GM12891 (cell line): ENCODE measurements around the gene GRHL1.

Experiments used
- POLR2A ChIP-seq: IDR thresholded peaks from 2 replicates; pipeline ENCODE4 v1.6.1; 2011; ENCODE audit warnings: low read depth, low read length, control low read depth
- POLR2AphosphoS5 ChIP-seq: IDR thresholded peaks from 2 replicates; pipeline ENCODE4 v1.6.1; 2011; ENCODE audit warnings: low read depth, low read length, control low read depth
- SPI1 ChIP-seq: IDR thresholded peaks from 2 replicates; pipeline ENCODE4 v1.6.1; 2011; ENCODE audit warnings: low read depth, low read length, control low read depth

GRCh38 chr2:10022966-10023662 lies 71.6 kb downstream of the GRHL1 start:
- TF ChIP-seq POLR2A (no peak), SPI1 (no peak), POLR2AphosphoS5 (no peak)
